Activated CD4-positive, alpha-beta T cell treated with anti-CD3 and anti-CD28 coated beads, Interleukin-2, amount 50 U/mL, for 48 hours (primary cell): ENCODE measurements around the gene SYTL5.

Source experiments
- DNase-seq, 2 experiments: peaks; one replicate each; pipeline ENCODE4 v3.0.0-alpha.2; 2020

Gene SYTL5

DNA sequence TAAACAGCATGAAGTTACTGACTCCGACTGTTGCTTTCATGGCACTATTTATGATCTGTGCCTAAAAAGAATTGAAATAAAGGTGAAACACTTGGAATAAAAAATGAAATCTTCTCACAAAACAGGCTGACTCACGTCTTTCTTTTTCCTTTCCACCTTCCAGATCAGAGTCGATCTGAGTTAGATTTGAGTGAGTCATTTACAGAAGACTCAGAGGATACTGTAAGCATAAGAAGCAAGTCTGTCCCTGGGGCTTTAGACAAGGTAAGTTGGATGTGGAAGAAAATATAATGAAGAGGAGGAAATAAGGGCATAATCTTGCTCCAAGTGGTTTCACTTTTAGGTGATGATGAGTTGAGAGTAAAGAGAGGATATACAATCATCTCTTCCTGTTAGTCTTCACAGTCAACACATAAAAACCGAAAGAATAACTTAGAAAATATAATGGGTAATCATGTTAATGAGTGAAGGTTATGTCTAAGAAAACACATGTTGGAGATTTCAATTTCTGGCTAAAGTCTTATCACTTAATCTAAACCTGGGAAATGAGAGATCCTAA, 89.7 kb downstream of the SYTL5 start:
- no peak for DNase-seq

DNA sequence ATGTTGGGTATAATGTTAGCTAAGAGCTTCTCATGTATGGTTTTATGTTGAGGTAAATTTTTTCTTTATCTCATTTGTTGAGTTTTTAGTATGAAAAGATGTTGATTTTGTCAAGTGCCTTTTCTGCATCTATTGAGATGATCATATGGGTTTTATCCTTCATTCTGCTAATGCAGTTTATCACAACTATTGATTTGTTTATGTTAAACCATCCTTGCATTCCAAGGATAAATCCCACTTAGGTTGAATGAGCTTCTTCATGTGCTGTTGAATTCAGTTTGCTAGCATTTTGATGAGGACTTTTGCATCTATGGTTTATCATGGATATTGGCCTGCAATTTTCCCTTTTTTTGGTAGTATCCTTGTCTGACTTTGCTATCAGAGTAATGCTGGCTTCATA, 93.3 kb downstream of the SYTL5 start:
- DNase-seq: no peak

GRCh38 chrX:38102240-38102639, 95.9 kb downstream of the SYTL5 start:
- no peak for DNase-seq

DNA sequence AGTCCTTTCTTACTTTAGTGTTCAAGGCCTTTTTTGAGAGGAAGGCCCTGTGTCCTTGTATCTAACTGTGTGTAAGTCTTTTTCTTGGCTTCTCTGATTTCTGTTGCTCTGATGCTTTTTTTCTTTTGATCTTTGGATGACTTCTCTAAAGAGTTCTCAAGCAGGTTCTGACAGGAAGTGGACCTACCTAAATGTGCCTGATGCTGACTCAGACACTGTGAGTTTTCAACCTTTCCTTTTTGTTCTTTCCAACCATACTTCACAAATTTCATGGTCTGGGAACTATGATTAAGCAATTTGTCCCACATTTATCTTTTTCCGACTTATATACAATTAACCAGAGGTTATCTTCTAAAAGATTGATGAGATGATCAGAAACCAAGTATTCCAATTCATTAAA, 96.5 kb downstream of the SYTL5 start:
- no peak for DNase-seq

DNA sequence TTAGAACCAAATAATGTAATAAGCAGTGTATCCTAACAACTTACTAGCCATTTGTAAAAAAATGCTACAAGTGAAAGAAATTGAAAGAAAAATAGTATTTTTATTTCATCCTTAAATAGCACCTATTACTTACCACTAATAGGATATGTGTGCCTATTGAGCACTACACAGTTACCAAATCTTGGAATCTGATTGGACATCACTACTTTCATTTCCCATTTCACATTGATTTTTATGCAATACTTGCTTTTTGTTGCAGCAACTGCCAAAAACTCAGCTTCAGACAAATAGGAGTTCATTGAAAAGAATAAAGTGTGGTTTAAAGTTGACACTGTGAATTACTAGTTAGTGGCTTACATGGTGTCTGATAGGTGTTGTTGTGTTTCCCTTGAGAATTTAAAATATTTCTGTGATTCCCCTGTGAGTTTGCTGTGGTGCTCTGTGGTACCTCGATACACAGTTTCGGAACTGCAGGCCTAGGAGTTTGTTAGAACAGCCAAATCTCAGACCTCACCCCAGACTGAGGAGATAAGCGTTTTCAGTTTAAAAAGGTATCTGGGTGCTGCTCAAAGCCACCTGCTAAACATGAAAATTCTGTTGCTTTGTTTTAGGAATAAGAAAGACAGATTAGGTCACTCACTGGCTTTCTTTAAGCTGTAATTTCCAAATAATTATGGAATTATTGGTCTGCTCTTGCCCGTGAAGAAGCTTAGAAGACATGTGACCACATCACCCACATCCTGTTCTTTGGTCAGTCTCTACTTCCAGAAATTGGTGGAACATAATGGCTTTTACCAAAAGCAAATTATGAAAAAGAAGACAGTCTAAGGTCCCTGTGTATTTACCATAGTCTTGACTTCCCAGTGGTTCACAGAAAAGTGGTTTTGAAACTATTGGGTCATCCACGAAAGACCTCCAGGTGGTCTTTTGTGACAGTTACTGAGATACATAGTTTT, 97.8 kb downstream of the SYTL5 start:
- DNase-seq: no peak

- no peak for DNase-seq
Observed at GRCh38 chrX:38105216-38105725, 98.9 kb downstream of the SYTL5 start.

GRCh38 chrX:38106991-38107655, 100.8 kb downstream of the SYTL5 start:
- DNase-seq: no peak

GRCh38 chrX:38108364-38108763, 102.0 kb downstream of the SYTL5 start:
- no peak for DNase-seq

DNA sequence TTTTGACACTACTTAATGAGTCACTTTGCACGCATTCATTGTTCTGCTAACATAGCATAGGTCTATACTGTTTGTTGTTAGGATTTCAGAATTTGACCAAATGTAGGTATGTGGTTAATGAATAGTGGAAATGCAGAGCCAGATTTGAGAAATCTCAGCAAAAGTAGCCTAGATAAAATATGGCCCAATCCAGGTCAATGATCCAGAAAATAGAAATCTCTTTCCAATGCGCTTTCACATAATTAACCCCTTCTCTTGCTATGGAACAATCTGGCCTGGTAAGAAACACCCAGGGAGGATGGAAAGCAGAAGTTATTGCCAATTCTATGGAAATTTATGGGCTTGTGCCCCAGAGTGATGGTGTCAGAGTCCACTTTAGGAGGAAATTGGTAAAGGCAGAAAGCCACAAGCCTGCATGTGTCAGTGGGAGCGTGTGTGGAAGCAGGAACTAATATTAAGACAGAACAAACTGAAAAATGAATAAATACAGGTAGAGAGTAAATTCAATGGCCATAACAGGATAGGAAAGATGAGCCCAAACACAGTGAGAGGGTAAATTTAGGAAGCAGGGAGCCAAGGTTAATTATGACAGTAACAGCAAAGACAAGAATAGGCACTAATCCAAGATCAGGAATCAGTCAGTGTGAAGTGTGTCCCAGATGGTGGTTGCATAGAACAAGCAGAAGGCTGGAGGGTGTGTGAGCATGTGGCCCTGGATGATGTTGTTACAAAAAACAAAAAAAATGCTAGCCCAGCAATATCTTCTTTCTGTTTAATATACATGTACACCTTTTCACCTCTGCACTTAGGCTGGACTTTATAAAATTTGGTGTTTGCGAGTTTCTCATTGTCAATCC, 102.9 kb downstream of the SYTL5 start:
- DNase-seq: no peak

GRCh38 chrX:38110231-38110630, 103.9 kb downstream of the SYTL5 start:
- DNase-seq: no peak

- DNase-seq: no peak
Observed at GRCh38 chrX:38111196-38111595, 104.8 kb downstream of the SYTL5 start.

GRCh38 chrX:38112566-38112965, 106.2 kb downstream of the SYTL5 start:
- DNase-seq: no peak

DNA sequence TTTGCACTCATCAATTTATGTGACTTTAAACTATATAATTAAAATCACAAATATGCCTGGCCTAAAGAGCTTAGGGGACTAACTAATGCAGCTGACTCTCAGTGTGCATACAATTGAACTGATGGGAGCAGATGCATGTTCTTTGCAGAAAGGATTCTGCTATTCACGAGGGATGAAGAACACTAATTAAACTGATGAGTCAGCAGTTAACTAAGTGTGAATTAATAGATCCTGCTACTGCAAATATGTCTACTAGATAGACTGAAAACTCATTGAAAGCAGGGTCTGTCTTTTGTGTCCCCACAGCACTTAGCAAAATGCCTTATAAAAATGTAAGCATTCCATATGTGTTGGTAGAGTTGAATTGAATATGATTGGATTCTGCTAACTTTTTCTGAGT, 110.4 kb downstream of the SYTL5 start:
- DNase-seq: no peak

GRCh38 chrX:38117485-38117884, 111.1 kb downstream of the SYTL5 start:
- DNase-seq: no peak

DNA sequence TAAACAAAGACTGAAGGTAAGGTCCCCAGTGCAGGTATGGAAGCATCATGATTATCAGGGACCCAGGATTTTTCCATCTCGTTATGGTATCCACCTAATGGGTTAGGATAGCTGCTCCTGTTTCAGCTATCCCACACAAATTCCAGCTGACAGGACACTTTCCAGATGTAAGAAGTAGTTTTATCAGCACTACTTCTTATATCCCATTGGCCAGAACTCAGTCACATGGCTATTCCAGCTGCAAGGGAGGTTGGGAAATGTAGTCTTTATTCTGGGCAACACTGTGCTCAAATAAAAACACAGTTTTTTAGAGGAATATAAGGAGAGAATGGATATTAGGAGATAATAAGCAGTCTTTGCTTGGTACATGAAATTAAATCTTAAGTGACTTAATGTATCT, 117.6 kb downstream of the SYTL5 start:
- no peak for DNase-seq

DNA sequence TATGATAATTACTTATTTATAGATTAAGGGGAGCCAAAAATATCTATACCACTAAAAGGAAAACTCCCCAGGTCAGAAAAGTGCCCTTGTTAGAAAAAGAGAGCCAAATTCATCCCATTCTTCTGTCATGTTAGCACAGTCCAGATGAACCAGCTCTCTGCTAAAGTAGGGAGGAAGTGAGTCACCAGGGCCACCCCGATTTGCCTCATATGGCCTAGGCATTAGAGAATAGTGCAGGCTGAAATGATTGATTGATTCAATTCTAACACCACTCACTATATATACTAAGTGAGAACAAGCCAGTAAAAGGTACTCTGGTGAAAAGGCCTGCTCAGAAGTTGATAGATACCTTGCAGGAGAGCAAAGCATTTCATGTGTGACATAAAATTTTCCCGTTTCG, 119.8 kb downstream of the SYTL5 start:
- no peak for DNase-seq

DNA sequence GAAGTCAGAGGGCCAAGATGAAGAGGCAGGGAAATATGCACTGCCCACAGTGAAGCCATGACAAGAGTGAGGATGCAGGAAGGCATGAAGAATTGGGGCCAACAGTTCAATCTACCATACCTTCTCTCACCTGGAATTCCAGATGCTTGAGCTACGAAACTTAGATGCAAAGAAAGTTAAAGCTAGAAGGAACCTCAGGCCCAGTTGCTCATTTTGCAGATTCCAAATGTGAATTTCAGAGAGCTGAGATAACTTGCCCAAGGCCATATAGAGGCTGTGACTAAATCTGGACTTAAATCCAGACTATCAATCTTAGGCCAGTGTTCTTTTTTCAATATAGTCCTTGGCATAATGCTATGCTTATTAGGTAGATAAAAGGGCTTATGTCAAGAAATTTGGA, 121.6 kb downstream of the SYTL5 start:
- DNase-seq: no peak

DNA sequence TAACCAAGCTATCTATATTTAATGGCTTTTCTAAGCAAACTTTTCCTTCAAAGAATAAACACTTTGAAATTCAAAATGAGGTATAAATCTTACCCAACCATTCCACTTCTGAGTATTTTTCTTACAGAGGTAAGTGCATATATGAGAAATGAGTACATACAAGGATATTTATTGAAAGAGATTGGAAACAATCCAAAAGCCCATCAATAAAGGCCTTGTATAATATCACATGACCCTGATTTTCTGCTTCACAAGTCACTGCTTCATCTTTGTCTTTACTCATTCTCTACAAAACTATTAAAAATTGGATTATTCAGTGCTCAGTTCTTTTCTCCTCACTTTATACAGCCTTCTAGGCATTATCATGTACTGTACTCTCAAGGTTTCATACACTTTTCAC, 123.0 kb downstream of the SYTL5 start:
- DNase-seq: no peak

- no peak for DNase-seq
Observed at GRCh38 chrX:38138157-38138891, 132.0 kb downstream of the SYTL5 start.

DNA sequence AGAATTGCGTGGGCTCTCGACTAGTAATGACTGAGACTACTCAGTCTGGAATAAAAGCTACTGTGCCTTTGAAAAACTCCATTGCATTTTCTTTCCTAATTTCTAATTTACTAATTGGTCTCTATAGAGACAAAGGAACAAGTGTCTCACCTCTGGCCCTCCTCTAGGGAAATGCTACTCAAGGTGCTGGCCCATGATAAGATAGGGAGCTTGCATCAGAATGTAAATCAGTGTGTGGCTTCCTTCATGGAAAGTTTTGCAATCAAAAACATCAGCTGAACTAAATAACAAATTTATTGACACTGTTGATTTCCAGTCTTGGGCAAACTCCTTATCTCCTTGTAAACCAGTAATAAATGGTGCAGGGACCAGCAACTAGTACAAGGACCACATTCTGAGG, 132.5 kb downstream of the SYTL5 start:
- no peak for DNase-seq

DNA sequence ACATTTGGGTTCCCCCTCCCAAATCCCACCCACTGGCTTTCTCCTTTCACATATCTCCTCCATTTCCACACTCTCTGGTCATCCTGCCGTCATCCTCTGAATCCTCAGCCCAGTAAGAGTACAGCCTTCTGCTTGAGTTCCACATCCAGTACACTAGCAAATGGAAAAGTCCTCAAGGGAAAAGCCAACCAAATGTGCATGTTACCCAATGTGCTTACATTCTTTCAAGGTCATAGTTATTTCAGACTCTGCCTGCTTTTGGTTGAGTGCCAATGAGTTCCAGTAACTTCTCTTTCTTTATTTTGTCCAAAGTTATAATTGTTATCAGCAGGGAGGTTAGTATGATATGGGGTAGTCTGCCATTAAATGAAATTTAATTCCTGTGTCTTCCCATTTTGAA, 136.3 kb downstream of the SYTL5 start:
- DNase-seq: no peak

DNA sequence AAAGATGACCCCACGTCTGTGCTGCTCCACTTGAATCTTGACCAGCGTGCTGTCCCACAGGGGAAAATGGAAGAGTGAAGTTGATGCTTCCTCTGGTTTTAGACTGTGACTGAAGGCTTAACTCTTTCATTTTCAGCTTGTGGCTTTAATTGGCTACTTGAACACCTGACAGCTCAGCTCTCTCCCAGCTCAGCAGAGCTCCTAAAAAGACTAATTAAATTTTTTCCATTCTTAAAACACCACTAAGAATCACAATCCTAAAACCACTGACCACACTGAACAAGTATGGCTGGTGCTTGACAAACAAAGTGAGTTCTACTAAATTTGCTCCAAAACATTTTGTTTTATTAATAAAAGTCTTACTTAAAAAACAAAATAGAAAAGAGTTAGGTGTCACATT, 142.7 kb downstream of the SYTL5 start:
- DNase-seq: no peak
